Tracheal epithelial cell (primary cell): Measurements from ENCODE around the gene MPL. TPM values are rescaled to one million over a fixed set of nuclear protein-coding genes. Genes with fewer than 3 reads are reported as not detected.

ENCODE experiments used
- total RNA-seq: library from RNA; depleted of rRNA; stranded (reverse); fragments of >200 nt; gene quantifications from 2 replicates; pipeline ENCODE4 v1.2.1, GENCODE V29; 2014

MPL gene
- total RNA-seq, result not detected in 2 replicates

DNA sequence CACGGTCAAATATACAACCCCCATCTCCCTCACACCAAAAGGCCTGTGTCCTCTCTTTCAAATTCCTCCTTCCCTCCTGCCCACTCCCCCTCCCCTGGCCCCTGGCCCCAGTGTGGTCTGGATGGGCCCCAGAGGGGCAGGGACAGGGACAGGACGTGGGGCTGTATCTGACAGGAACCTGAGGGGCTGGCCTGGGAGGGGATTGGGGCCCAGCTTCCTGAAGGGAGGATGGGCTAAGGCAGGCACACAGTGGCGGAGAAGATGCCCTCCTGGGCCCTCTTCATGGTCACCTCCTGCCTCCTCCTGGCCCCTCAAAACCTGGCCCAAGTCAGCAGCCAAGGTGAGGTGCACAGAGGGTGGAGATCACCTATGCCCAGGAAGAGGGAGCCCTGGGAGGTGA, at the start of gene MPL:
TSS of gene MPL (plus strand) at position 231 of the 400 bp plus-strand sequence. CDS start at position 262, 31 bp downstream.

DNA sequence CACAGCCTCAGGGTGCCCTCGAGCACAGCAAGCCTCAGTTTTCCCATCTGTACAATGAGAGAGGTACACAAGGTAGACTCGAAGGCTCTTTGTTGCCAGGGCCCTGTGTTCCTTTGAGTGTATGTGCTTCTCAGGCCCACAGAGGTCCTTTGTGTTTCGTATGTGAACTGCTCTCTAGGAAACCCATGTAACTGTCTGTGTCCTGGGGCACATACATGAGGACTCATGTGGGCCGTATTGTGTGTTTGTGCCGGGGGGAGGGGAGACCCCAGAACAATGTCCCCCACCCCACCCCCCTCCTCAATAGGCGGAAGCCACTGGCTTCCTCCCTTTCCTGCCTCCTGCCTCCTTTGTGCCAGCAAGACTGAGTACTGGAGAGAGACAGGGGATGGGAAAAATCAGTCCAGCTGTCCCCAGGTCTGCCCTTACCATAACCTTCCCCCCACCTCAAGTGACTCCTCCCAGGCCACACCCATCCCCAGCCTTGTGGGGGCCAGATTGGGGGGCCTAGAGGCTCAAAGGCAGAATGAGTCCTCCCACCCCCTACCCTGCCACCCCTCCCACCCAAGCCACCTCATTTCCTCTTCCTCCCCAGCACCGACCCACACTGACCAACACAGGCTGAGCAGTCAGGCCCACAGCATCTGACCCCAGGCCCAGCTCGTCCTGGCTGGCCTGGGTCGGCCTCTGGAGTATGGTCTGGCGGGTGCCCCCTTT, 37.1 kb upstream of the MPL start, which contains the start of gene TIE1:
TSS of gene TIE1 (plus strand) at position 605 of the 717 bp plus-strand sequence. CDS start at position 695, 90 bp downstream.

DNA sequence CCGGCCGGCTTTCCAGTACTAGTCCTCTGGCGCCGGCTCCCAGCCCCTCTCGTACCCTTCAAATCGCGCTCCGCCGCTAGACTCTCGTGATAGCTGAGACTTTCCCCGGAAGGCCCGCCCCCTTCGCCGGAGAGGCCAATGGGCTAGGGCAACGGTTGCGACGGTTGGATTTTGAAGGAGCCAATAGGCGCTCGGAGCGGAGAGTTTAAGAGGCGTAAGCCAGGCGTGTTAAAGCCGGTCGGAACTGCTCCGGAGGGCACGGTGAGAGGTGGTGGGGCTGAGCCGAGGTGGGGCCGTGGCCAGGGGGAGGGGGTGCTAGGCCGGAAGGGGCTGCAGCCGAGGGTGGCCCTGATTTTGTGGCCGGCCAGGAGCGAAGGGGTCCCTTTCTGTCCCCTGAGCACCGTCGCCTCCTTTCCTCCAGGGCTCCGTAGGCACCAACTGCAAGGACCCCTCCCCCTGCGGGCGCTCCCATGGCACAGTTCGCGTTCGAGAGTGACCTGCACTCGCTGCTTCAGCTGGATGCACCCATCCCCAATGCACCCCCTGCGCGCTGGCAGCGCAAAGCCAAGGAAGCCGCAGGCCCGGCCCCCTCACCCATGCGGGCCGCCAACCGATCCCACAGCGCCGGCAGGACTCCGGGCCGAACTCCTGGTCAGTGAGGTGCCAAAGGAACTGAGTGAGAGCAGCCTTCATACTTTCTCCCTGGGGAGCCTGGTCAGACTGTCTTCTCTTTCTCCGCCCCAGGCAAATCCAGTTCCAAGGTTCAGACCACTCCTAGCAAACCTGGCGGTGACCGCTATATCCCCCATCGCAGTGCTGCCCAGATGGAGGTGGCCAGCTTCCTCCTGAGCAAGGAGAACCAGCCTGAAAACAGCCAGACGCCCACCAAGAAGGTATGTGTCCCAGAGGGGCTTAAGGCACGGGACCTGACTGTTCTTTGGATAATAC, 21.4 kb downstream of the MPL start, which contains the start of gene CDC20:
TSS of gene CDC20 (plus strand) at position 236 of the 948 bp plus-strand sequence. CDS start at position 471, 235 bp downstream.

DNA sequence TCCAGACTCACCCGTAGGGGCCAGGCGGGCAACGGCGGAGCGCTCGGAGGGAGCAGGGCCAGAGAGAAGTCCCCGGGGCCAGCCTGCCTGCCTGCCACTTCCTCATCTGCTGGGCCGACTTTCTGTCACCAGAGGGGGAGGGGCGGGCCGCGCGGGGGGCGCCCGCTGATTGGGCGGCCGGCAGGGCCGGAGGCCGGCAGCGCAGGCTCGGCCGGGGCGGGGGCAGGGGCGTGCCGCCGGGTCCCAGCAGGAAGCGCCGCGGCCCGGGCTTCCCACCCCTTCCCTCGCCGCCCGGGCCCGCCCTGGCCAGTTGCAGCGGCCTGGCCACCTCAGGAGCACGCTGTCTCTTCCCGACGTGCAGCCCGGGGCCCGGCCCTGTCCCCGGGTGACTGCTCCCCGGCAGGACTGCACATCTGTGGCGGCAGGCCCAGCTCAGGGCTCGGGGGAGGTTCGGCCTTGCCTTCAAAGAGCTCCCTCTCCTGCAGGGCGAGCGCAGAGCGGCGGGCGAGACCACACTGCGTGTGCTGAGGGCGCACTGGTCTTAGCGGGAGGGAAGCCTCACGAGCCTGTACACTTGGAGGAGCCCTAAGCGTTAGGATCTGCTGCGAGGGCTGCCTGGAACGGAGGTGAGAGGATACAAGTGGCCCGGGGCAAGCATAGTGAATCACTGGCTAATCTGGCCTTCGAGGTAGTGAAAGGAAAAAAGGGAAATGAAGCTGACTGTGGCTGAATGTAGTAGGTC, 30.5 kb downstream of the MPL start, which contains the start of gene ELOVL1:
TSS of gene ELOVL1 (minus strand) at position 108 of the 742 bp plus-strand sequence. CDS start 2,402 bp downstream, outside the sequence.

DNA sequence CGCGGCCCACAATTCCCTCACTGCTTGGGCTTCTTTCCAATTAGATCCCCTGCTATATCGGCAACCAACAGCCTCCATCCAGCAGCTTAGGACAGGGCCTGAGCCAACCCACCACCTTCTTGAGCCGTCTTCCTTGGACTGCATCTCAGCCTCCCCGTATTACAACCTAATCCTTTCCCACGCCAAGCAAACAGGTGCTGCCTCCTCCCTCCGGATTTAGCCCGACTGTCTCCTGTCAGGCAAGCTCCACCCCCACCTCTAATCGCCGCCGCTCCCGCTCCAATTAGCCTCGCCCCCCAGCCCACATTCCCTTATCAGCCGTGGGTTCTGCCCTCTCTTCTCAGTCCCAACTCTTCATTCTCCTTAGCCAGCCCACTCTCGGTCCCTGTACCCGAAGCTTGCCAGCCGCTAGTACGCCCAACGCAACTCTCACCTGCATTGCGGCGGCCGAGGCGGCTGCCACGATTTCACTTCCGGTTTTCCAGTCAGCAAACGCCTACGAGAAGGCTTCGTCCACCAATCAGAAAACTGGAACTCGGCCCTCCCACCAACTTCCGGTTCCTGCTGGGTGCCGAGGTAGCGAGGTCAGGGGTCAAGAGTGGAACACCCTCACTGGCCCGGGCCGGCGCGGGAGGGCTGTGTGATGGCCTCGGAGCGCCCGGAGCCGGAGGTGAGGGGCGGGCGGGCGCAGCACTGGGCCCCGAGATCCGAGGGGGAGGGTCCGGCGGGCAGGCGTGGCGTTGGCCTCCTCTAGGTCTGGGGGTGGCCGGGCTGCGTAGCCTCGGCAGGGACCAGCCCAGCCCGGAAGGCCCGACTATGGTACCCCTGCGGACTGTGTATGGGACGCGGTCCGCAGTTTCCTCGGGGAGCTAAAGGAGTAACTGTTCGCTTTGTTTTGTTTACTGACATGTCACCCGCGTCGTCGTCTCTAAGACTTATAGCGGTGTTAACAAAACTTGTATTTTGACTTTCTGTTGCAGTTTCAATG, 52.0 kb downstream of the MPL start, which contains the start of the genes MED8 and SZT2:
TSS of gene MED8 (minus strand) at position 475 of the 988 bp plus-strand sequence. CDS start at position 439, 36 bp downstream.
TSS of gene SZT2 (plus strand) at position 574 of the 988 bp plus-strand sequence. CDS start at position 644, 70 bp downstream.

Other genes with a start within 250 kb of the MPL start
- gene EBNA1BP2, start 165.5 kb upstream of the MPL start, total RNA-seq, result 90.6 and 101 TPM in 2 replicates
- 0.24 and 1.9 TPM in 2 replicates for gene CFAP57, start 165.5 kb upstream of the MPL start, total RNA-seq
- gene TMEM125, start 67.8 kb upstream of the MPL start, total RNA-seq, result 6.3 and 9.0 TPM in 2 replicates
- 3.1 and 4.5 TPM in 2 replicates for gene C1orf210, start 52.2 kb upstream of the MPL start, total RNA-seq
- 0.85 and 3.6 TPM in 2 replicates for gene TIE1, start 36.8 kb upstream of the MPL start, total RNA-seq
- 2.3 and 12.0 TPM in 2 replicates for gene CDC20, start 21.2 kb downstream of the MPL start, total RNA-seq
- 60.1 and 90.6 TPM in 2 replicates for gene ELOVL1, start 30.2 kb downstream of the MPL start, total RNA-seq
- 40.3 and 56.9 TPM in 2 replicates for gene MED8, start 52.0 kb downstream of the MPL start, total RNA-seq
- 8.9 and 11.7 TPM in 2 replicates for gene SZT2, start 52.1 kb downstream of the MPL start, total RNA-seq
- 16.2 and 65.8 TPM in 2 replicates for gene HYI, start 116.1 kb downstream of the MPL start, total RNA-seq
- 193 and 245 TPM in 2 replicates for gene PTPRF, start 193.1 kb downstream of the MPL start, total RNA-seq